ENCODE results near the gene RSPH6A. TPM values are rescaled to one million over a fixed set of nuclear protein-coding genes. Genes with fewer than 3 reads are reported as not detected.
A peak's percentile ranks its signal among the peaks of the same experiment; 100 is the strongest.

The RSPH6A gene
- total RNA-seq, 4 donors from 2014 or later: 0.30 TPM; not detected in 3

- H3K9me3 ChIP-seq: no peaks in the 10 kb centered on the region
- TF ChIP-seq CTCF (IDR thresholded peaks at IDR 0.05) (no peak), EP300 (IDR thresholded peaks at IDR 0.05) (no peak), POLR2A (IDR thresholded peaks at IDR 0.05) (no peak)
- 90 to 93% methylated on average over 15 to 34 of the region's 34 CpGs for WGBS, 2 donors
- DNase-seq (ENCODE audit: low spot score in 2 of 2): no peak
- peaks cover 0 to 44% (median 0%) of the 10 kb centered on the region in 3 donors for H3K36me3 ChIP-seq
- H3K4me1 ChIP-seq: peaks cover 0 to 45% (median 29%) of the 10 kb centered on the region in 4 donors
- no peak overlapping the region for H3K4me3 ChIP-seq
- no peaks in the 10 kb centered on the region for H3K27me3 ChIP-seq
- no peak overlapping the region for H3K27ac ChIP-seq
Observed at GRCh38 chr19:45777395-45777961, 37.6 kb downstream of the RSPH6A start.

GRCh38 chr19:45774765-45775164, 40.3 kb downstream of the RSPH6A start:
- Histone ChIP-seq H3K9me3 (no peaks in the 10 kb centered on the region), H3K36me3 (peaks cover 0 to 56% (median 0%) of the 10 kb centered on the region in 3 donors), H3K27me3 (no peaks in the 10 kb centered on the region), H3K4me3 (no peak overlapping the region), H3K4me1 (peaks cover 0 to 33% (median 12%) of the 10 kb centered on the region in 4 donors), H3K27ac (no peak overlapping the region)
- WGBS, 2 donors: 81 to 85% methylated on average over 9 of the region's 9 CpGs
- DNase-seq (ENCODE audit: low spot score in 2 of 2): no peak
- TF ChIP-seq CTCF (IDR thresholded peaks at IDR 0.05) (no peak), EP300 (IDR thresholded peaks at IDR 0.05) (no peak), POLR2A (IDR thresholded peaks at IDR 0.05) (no peak)

- Histone ChIP-seq H3K4me1 (peaks cover 0 to 19% (median 8%) of the 10 kb centered on the region in 4 donors), H3K27me3 (no peaks in the 10 kb centered on the region), H3K4me3 (no peak overlapping the region), H3K9me3 (no peaks in the 10 kb centered on the region), H3K36me3 (peaks cover 0 to 52% (median 0%) of the 10 kb centered on the region in 3 donors), H3K27ac (no peak overlapping the region)
- no peak for DNase-seq (ENCODE audit: low spot score in 2 of 2)
- TF ChIP-seq POLR2A (IDR thresholded peaks at IDR 0.05) (no peak), CTCF (IDR thresholded peaks at IDR 0.05) (no peak), EP300 (IDR thresholded peaks at IDR 0.05) (no peak)
- 41 to 48% methylated on average over 2 of the region's 2 CpGs for WGBS, 2 donors
Observed at GRCh38 chr19:45773384-45773783, 41.7 kb downstream of the RSPH6A start.

GRCh38 chr19:45772912-45773311, 42.2 kb downstream of the RSPH6A start:
- Histone ChIP-seq H3K27me3 (no peaks in the 10 kb centered on the region), H3K9me3 (no peaks in the 10 kb centered on the region), H3K36me3 (peaks cover 0 to 47% (median 0%) of the 10 kb centered on the region in 3 donors), H3K27ac (peak overlapping the region in 2 of 4 donors; percentile 90 to 97), H3K4me1 (peaks cover 0 to 15% (median 8%) of the 10 kb centered on the region in 4 donors), H3K4me3 (no peak overlapping the region)
- TF ChIP-seq POLR2A (IDR thresholded peaks at IDR 0.05) (no peak), EP300 (IDR thresholded peaks at IDR 0.05) (no peak), CTCF (IDR thresholded peaks at IDR 0.05) (no peak)
- WGBS, 2 donors: 87 to 97% methylated on average over 3 of the region's 3 CpGs
- no peak for DNase-seq (ENCODE audit: low spot score in 2 of 2)

- Histone ChIP-seq H3K9me3 (no peaks in the 10 kb centered on the region), H3K4me1 (peaks cover 0 to 16% (median 8%) of the 10 kb centered on the region in 4 donors), H3K27me3 (no peaks in the 10 kb centered on the region), H3K4me3 (no peak overlapping the region), H3K36me3 (peaks cover 0 to 41% (median 0%) of the 10 kb centered on the region in 3 donors), H3K27ac (peak overlapping the region in 3 of 4 donors; percentile 90 to 97 (median 97))
- 72 to 74% methylated on average over 14 of the region's 14 CpGs for WGBS, 2 donors
- no peak for DNase-seq (ENCODE audit: low spot score in 2 of 2)
- TF ChIP-seq EP300 (IDR thresholded peaks at IDR 0.05) (no peak), POLR2A (IDR thresholded peaks at IDR 0.05) (no peak), CTCF (IDR thresholded peaks at IDR 0.05) (no peak)
Observed at GRCh38 chr19:45772130-45772840, 42.8 kb downstream of the RSPH6A start.
